GM21528 (cell line): ENCODE data around the gene MPST.
A peak's percentile ranks its signal among the peaks of the same experiment; 100 is the strongest.
"Not testable (repeated sequence)": the region's sequence is repeated elsewhere in the genome, so short reads cannot be mapped to it uniquely, and the experiment has no call there.

ENCODE experiments used
- ATAC-seq: cut with Tn5 transposase; IDR thresholded peaks from one replicate; pipeline ENCODE4 v1.9.1; 2021; ENCODE audit warnings: mild to moderate bottlenecking, moderate library complexity; ENCODE audit not compliant: unreplicated experiment, low FRiP score

Gene MPST

DNA sequence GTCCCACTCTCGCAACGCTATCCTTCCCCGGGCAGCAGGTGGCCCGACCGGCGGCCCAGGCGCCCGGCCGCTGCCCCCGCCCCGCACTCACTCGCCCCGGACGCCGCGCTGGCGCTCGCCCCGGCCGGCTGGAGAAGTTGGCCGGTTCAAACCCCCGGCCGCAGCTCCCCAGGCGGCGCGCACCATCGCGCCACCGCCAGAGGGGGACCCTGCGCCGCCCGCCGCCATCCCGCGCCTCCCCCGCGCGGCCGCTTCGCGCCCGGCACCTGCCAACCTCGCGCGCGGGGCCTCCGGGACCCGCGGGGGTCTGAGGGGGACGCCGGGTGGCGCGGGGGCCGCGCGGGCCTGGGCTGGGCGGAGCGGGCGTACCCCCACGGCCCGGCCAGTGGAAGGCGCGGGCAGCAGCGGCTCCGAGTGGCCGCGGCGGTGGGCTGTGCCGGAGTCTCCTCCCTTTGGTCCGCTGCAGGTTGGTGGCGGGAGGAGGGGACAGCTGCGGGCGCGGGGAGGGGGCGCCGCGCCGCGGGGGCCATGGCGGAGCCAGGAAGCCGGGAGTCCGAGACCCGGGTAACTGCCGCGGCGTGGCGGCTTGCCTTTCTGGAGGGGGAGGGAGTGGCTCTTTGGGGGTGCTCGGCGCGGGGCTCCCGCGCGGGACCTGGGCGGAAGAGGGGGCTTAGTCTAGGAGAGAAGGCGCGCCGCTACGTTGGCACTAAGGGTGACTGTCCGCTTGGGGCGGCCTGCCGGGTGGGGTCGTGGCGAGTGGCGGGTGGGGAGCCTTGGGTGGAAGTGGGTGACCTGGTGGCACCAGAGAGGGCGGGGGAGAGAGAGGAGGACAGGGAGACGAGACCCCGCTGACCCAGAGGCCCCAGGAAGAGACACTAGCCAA lies at the start of gene MPST, which contains the start of gene TST:
Gene MPST (plus strand): TSS at position 434 of the 883 bp plus-strand sequence. CDS start 95 bp downstream, at position 529.
Gene TST (minus strand): TSS at position 139 of the 883 bp plus-strand sequence. CDS start 715 bp downstream, outside the sequence.
- ATAC-seq: peak; percentile 53

GRCh38 chr22:36971341-36972125 lies 48.0 kb upstream of the MPST start:
- no peak for ATAC-seq

GRCh38 chr22:36976606-36977005 lies 42.9 kb upstream of the MPST start:
- ATAC-seq: no peak

GRCh38 chr22:36977401-36977861 lies 42.1 kb upstream of the MPST start:
- no peak for ATAC-seq

DNA sequence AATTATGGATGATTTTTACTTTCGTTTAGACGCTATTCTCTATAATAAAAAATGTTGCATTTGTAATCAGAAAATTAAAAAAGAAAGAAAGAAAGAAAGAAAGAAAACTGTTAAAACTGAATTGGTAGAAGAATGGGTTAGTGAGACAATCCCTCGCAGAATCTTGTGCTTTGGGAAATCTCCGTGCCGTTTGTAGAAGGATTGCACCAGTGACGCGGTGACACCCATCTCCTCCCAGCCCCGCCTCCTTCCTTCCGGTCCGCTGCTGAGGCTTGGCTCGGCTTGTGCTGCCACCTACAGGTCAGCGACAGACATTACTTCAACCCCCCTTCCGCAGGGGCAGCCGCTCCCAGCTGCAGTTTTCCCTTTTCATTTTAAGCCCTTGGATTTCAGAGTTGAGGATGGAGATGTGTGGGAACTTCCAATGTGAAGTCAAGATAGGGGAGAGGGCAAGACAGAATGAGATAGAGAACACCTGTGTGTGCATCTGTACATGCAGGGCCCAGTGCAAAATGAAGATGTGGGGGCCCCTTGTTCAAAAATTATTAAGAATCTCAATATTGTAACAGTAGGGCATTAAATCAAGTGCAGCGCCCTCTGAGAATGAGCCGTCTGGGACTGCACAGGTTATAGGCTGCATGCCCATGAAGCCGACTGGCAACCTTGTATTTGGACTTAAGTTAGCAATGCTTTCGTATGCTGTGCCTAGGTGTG lies 41.4 kb upstream of the MPST start:
- peak; percentile 75 for ATAC-seq

- no peak for ATAC-seq
Measured at GRCh38 chr22:36979016-36979910, 40.3 kb upstream of the MPST start.

- no peak for ATAC-seq
Measured at GRCh38 chr22:36981247-36981775, 38.2 kb upstream of the MPST start.

GRCh38 chr22:36982136-36982535 lies 37.4 kb upstream of the MPST start:
- no peak for ATAC-seq

DNA sequence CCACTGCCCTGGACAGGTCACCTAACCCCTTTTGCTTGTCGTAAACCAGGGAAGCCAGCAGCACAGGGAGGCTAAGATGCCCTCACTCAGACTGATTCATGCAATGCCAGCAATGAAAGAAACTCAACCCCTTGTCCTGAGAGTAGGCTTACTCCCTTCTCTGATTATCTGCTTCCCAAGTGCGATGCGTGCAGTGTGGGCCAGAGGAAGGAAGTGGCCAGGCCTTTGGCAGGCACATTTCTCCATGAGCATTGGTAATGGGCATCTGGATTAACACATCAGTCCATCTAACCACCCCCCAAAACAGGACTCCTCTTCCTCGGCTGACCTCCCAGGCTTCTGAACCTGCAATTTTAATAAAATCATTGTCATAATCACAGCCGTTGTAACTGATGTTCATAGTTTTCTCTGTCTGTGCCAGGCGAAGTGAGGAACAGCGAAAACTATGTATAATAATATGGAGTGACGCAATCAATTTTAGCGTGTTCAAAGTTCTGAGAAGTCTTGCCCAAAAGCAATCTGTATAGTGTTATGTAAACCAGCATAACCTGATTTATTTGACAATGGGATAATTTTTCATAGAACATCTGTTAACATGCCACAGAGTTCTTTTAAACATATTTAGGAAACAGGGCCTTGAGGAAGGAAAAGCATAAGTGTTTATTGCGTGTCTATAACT lies 34.2 kb upstream of the MPST start:
- no peak for ATAC-seq

DNA sequence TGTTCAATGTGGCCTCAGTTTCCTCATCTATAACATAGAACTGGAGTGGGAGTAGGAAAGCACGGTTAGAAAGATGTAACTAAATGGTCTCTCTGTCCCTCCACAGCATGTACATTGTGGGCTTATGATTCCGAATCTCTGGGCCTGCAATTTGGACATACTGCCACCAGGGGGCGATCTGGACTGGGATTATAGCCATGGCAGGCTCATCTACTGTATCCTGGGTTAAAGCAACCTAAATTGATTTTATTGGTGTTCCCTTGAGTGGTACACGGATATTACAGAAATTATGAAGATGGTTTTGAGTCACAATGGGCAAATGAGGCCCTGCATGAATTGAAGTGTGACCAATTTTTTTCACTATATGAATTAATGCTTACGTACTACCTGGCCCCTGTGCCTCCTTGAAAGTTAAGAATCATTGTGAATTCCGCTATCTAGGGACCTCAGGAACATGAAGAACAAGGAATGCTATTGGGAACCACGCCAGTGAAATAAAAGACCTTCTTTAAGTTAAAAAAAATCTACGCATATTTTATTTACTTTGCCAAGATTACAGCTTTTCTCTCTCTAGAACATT lies 33.2 kb upstream of the MPST start:
- no peak for ATAC-seq

GRCh38 chr22:36988075-36988832 lies 31.3 kb upstream of the MPST start:
- ATAC-seq: no peak

GRCh38 chr22:36989012-36989411 lies 30.5 kb upstream of the MPST start:
- ATAC-seq: not testable (repeated sequence)

DNA sequence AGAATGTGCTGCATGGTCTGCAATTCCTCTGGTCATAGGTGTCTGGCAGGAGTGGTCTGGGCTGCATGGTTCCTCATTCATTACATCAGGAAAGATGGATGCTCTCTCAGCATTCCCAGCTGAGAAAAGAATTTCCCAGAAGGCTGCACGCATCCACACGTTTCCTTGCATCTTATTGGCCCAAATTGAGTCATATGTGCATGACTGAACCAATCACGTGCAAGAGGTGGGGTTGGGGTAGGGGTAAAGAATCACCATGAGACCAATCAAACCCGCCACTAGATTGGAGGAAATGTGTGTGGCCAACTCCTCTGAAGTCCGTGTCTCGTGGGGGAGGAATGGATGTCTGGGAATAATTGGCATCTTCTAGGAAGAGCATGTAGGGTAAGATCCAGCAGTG lies 29.1 kb upstream of the MPST start:
- ATAC-seq: no peak

GRCh38 chr22:36991206-36991605 lies 28.3 kb upstream of the MPST start:
- no peak for ATAC-seq

DNA sequence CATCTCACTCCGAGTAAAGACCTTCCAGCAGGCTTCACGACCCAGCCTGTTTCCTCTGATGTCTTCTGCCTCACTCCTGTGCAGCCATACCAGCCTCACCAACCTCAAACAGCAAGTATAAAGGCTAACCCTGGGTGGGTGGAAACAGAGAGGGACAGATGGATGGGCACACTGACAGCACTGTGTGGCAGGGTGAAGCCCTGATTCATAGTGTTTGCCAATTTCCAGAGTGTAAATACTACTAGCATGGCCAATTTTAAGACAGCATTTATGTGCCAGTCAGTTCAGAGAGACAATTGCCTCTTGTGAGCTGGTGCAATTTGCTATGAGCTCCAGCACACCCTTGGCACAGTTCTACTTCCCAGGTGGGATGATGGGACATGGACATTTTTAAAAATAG lies 21.8 kb upstream of the MPST start:
- no peak for ATAC-seq

DNA sequence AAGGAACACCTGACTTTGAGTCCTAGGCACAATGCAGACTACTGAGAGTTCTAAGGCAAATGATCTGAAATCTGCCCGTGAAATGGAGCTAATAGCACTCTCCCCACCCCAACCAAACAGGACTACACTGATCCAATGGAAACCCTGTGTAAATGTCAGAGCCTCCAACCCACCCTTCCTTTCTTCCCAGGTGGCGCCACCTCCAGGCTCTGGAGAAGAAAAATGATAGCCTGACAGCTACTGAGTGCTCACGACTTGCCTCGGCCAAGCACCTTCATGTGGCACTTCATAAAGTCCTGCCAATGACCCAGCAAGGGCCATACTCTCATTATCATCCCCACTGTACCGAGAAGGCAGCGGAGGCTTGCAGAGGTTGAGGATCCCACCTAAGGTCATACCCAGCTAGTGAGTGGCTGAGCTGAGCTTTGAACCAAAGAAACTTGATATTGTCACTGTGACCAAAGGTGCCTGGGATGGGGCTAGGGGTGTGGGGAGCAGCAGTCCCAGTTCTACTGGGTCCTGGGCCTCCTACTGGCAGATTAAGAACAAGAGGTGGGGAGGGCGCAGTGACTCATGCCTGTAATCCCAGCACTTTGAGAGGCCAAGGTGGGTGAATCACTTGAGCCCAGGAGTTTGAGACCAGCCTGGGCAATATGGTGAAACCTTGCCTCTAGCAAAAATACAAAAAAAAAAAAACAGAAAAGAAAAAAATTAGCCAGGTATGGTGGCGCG lies 20.8 kb upstream of the MPST start:
- ATAC-seq: no peak

GRCh38 chr22:36999463-36999862 lies 20.1 kb upstream of the MPST start:
- no peak for ATAC-seq
